Mucosa of gallbladder (tissue), 1 donor: ENCODE results near the gene PRKCH. TPM values are rescaled to one million over a fixed set of nuclear protein-coding genes. Genes with fewer than 3 reads are reported as not detected.
A peak's percentile ranks its signal among the peaks of the same experiment; 100 is the strongest.

Experiments
- DNase-seq: peaks from one replicate; pipeline ENCODE4 v3.0.0-alpha.2; 2020; ENCODE audit warnings: low spot score
- total RNA-seq: library from RNA; stranded (reverse); gene quantifications from one replicate; pipeline ENCODE4 v1.2.1, GENCODE V29; 2021
- donor health status: DM: no; HTN: no; CAD: no.

Gene PRKCH
- total RNA-seq, 1 donor from 2014 or later: 28.5 TPM

DNA sequence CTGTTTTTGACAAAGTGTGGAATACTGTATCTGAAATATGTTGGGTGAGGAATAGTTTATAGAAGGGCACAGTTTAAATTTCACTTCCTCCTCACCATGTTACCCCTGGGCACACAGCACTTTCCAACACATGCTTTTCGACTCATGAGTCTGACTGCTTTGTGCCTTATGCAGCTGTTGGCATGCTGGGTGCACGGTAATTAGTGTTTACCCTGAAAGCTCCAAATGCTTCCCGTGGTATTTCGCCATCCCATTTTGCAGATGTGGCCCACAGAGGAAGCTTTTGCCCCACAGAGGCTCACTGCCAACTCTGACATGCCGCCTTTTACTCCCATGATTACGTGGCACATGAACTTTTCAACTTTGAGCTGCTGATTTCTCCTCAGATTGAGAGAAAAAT, 168.6 kb downstream of the PRKCH start:
- DNase-seq: peak; percentile 56

DNA sequence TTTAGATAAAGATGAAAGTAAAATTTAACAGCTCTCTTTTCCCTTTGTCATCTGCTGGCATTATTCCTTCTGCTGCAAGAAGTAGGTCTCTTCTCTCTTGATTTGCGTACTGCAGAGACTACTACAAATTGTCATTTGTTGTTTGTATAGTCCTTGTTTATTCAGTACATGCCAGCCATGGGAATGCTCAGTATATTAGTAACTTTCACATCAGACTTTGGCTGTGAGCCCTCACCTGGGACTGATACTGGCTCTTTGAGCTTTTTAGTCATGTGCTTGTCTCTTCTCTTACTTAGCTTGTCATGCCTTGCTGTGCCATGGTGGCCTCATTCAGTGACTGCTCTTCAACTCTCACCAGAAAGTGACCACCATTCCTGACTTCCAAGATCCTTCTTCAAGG, 169.8 kb downstream of the PRKCH start:
- peak; percentile 74 for DNase-seq

DNA sequence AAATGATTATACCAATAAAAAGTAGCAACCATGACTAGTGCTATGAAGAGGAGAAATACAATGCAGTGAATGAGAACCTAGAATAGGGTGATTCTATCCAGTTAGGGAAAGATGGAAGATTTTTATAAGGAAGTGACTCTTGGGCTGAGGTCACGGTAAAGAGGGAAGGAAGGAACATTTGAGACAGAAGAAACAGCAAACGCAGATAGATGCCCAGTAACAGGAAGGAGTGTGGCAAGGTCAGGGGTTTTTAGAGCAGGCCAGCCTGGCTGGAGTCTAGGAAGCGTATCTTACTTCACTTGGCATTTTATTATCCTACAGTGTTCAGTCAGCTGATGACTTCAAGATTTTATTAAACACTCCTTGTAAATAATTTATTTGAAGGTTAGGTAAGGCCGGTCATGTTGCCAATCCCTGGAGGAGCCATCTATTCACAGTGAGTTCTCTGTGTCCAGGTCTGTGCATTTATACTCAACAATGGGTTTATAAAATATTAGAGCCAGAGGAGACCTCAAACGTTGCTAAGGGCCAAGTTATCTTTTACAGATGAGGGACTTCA, 170.6 kb downstream of the PRKCH start:
- DNase-seq: no peak

DNA sequence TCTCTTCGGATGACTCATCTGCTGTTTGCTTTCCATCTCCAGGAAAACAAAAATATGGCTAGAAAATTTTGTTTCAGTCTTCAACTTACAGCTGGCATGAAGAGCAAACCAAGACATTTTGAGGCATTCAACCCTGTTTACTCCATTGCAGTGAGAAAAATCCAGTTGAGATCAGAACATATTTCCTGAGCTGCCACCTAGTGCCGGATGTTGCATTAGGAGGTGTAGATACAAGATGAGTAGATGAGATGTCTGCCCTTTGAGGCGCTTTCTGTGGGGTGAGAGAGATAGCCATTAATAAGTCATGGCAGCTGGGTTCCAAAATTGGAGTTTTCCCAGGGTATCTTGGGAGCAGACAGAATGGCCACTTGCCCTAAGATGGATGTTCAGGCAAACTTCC, 171.1 kb downstream of the PRKCH start:
- DNase-seq: no peak

DNA sequence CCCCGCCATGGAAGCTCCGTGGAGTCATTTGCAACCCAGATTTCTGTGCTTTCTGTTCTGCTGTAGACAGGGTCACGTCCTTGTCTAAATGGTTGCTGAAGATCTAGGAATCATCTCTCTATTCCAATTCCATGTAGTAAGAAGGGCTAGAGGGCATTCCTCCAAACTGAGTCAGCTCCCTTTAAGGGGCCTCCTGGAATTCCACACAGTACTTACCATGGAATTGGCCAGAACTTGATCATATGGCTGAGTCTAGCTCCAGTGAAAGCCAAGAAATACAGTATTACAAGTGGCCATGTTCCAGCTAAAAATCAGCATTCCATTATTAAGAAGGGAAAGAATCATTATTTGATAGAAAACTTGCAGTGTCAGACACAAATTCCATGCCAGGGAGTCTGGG, 171.9 kb downstream of the PRKCH start:
- no peak for DNase-seq

DNA sequence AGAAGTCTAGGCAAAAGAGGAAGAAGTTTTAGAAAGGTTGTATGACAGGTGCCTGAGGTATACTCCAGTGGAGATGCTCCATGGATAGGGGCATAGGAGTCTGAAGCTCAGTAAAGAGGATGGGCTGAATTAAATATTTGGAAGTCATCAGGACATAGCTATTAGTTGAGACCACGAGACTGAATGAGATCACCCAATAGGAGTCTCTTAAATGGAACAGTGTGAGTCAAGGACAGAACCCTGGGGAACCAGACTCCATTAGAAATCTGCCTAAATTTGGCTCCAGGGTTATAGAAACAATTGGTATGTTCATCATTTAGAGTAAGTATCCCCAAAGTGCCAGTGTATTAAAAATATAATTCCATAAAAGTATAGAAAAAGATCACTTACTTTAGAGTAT, 172.6 kb downstream of the PRKCH start:
- no peak for DNase-seq

DNA sequence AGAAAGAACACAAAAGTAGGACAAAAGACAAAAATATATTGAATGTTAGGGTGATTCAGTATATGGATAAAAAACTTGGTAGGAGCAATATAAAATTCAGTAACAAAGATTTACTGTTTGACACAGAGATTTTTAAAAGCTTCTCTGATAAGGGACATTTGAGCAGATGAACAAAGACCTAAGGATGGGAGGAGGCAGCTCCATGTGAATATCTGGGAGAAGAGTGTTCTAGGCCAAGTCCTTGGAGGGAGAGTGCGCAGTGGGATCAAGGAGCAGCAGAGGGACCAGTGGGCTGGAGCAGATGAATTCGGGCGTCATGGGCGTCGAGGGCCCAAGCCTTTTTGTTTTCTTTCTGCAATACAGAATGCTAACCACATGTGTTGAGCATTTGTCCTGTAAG, 174.4 kb downstream of the PRKCH start:
- no peak for DNase-seq

DNA sequence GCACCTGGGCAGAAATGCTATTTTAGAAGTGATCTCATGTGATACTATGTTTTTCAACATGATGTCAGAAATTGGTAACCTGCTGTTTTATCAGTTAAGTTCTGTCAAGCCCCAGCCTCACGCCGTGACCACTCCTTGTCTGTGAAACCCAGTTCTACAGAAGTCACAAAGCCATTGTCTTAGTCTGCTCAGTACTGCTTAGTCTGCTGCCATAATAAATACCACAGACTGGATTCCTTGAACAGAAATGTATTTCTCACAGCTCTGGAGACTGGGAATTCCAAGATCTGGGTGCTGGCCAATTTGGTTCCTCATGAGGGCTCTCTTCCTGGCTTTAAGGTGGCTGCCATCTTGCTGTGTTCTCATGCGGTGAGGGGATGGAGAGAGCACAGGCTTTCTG, 176.9 kb downstream of the PRKCH start:
- DNase-seq: no peak

DNA sequence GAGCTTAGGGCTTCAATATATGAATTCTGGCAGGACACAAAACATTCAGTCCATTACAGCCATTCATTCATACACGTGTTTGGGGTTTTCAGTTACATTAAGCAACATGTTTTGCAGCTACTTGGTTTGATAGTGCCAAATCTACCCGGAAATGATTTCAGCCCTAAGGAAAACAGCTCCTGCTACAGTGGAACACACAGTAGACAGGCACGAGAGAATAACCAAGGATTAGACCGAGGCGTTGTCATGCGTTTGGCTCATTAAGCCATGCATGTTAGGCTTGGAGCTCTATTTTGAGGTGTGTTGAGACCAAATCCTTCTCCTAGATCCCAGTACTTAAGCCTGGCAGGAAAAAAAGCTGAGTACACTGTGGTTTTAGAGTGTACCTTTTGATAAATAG, 177.4 kb downstream of the PRKCH start:
- no peak for DNase-seq

DNA sequence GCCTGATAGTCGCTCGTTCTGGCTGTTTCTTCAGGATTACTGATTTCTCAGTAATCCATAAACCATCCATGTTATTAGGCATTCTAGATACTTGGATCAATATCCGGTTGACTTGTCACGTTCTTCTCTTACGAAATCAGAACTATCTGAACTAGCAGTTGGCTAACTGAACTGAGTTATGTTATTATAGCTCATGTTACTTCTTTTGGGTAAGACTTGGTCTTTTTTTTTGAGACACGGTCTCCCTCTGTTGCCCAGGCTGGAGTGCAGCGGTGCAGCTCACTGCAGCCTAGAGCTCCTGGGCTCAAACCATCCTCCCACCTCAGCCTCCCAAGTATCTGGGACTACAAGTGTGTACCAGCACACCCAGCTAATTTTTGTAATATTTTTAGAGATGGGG, 178.6 kb downstream of the PRKCH start:
- DNase-seq: no peak

DNA sequence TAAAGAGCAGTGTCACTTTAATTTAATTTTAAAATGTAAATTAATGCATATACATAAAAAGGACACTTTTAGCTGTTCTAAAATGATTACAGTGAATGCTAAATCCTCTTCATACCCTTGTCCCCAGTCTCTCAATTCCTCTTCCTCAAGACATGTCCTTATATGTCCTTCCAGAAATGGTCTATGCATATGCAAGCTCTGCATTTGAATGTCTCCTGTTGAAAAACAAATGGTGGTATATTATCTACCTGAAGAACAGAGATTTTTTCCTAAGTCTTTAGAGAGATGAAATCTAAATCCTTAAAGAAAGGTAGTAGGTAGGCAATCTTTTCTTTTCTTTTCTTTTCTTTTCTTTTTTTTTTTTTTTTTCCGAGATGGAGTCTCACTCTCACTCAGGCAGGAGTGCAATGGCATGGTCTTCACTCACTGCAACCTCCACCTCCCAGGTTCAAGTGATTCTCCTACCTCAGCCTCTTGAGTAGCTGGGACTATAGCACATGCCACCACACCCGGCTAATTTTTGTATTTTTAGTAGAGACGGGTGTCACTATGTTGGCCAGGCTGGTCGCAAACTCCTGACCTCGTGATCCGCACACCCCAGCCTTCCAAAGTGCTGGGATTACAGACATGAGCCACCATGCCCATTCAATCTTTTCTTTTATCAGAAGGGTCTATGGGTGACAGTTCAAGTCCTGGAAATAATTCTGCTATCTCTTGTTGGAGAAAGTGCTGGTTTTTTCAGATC, 180.5 kb downstream of the PRKCH start:
- no peak for DNase-seq

DNA sequence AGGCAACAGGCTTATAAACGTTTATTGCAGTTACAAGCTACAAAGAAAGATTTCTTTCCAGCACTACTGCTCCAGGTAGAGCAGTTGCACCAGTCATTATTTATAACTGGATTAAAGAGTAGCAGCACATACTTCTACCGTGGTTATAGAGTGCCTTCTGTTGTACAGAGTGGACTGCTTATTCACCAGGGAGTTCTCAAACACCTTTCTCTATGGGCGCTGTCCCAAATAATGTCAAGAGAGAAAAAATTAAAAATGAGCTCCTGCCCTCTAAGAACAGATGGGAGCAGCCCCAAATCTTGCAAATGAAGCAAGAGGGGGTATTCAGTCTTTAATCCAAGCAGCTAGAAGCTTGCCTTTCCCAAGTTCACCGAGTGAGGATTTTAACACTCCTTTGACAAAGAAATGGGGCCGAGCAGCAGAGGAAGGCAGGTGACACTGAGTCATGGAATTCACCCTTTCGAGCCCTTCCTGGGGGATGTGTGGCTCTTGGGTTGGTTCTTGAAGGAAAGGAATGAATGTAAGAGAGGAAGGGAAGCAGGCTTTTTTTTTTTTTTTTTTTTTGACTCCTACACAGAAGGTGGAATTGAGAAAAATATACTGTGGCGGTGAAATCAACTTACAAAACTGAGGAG, 181.2 kb downstream of the PRKCH start:
- DNase-seq: no peak

DNA sequence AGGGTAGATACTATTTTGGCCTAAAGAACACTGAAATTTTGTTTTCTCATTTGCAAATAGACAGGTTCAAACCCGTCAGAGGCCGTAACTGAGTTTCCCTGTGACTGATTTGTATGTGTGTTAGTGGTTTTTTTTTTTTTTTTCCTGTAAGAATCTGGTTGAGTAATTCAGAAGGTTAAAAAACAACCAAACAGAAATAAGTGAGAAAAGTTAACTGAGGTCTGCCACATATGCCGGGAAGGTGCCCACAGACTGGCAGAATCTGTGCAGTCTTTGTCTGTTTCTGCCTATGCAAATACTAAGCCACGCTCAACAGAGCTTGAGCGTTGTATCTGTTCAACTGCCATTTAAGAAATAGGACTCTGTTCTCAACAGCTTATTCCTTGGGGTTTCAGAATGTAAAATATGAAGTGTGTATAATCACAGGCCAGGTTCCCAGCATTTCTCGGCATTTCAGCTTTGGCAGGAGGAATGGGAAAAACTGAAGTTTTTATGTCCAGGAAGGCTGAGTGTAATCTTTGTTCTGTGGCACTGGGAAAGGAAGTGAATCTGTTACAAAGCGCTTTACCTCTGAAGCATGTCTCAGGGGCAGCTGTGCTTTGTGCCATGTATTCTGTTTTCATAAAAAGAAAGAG, 181.9 kb downstream of the PRKCH start:
- DNase-seq: no peak

DNA sequence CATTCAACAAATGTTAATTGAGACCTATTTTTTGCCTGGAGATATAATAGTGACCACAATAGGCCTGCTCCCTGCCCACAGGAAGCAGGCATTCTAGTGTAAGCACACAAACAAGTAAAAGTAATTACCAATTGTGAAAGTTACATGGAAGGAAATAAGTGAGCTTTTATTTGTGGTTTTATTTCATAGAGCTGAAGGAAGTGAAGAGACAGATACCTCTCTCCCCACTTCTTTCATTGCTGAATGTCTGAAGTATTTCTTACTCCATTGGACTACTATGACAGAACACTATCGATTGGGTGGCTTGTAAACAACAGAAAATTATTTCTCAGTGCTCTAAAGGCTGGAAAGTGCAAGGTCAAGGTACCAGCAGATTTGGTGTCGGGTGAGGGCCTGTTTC, 183.5 kb downstream of the PRKCH start:
- DNase-seq: no peak

DNA sequence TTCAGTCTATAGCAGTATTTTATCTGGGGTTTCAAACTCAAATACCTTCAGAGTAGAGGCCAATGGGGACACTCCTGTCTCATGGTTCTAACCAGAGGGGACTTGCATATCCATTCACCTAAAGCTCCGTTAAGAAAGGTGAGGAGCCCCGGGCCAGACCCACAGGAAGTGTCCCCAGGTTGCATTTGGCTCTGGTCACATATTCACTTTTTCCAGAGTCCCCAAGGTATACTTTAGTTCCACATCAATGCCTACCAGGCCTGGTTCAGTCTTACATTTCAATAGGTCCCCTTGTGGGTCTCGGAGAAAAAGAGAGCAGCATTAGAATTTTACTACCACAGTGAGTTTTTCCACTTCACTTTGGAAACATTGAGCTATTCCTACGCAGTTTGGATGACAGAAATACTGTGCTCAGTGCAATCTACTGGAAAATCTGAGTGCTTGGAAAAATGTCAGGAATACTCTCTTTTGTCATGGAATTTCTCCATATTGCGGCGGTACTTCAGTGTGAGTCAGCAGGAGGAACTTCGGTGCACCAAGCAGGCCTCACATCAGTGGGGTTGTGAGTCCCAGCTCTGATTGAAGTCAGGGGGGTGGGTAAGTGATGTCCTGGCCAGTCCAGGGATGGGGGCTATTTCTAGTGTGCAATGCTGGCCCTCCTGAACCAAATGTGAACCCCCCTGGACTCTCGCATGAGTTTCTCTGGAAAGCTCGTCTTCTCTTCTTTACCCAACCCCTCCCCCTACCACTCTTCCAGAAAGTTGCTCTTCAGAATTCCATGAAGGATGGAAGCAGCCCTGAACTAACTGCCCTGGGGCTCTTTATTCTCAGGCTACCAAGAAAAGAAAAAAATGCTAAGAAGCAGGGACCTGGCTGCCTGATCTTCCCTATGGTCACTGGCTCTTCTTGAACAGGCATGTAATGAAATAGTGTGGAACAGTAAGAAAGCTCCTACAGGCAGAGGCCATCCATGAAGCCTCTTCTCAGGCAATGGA, 184.7 kb downstream of the PRKCH start:
- DNase-seq: no peak

DNA sequence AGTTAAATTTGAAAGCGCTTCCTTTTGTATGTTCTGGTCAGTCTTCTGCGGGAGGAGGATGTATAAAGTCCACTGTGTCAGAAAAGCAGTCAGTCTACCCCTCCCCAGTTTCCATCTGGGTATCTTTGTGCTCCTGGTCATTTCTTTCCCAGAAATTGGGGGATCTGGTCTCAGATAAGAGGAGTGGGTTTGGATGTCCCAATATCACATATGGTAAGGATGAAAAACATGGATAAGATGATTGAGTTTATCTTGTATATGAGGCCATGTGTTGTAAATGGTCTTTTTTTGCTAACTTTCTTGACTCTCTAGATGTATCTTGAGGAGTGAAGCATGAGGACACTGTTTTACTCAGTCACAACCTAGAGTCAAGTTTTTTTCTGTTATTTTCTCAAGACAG, 187.1 kb downstream of the PRKCH start:
- no peak for DNase-seq

DNA sequence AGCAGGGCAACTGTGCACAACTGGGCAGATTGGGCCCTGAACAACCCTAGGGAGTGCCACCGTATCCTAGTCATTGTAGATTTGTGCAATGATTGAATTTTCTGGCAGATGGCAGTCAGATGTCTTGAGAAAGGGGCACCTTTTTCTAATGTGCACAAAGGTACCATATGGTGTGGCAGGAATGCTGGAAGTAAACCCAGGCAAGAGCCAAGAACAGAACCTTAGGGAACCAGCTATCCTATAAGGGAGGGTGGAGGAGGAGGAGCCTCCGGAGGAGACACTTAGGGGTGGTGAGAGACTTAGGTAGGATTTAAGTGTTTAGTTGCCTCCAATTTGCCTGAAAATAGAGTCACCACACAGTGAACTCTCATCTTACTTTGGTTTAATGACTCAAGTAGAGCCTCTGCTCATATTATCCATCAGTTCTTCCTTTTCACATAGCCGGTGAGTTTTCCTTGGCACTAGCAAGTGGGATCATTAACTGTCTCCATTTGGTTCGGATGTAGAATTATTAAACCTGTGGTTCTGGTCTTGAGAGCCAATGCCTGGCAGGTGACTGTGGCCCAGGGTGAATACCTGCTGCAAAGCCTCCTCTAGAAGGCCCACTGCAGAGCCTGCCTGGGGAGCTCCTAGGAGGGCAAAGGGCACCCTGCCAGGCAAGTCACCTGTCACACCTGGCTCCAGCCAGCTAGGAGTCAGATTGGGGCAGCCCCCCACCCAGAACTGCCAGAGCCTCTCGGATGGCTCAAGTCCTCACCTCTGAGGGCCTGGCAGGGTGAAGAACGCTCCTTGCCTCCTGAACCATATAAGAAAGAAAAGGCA, 189.6 kb downstream of the PRKCH start:
- DNase-seq: no peak

DNA sequence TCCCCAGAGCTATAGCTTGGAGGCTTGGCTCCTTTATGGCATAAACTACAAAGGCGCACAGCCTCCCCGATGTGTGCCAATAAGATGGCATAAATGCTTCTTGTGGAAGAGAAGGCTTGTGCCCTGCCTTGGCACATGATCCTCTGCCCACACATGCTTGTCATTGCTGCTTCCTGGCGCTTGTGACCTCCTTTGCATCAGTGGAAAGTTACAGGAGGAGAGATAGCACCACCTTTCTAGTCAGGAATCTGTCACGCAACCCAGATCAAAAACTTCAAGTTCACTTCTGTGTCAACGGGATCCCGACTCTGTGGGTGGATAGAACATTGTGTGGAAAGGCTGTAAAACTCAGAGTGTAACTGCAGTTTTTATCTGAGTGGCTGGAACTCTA, 190.2 kb downstream of the PRKCH start:
- peak; percentile 35 for DNase-seq

DNA sequence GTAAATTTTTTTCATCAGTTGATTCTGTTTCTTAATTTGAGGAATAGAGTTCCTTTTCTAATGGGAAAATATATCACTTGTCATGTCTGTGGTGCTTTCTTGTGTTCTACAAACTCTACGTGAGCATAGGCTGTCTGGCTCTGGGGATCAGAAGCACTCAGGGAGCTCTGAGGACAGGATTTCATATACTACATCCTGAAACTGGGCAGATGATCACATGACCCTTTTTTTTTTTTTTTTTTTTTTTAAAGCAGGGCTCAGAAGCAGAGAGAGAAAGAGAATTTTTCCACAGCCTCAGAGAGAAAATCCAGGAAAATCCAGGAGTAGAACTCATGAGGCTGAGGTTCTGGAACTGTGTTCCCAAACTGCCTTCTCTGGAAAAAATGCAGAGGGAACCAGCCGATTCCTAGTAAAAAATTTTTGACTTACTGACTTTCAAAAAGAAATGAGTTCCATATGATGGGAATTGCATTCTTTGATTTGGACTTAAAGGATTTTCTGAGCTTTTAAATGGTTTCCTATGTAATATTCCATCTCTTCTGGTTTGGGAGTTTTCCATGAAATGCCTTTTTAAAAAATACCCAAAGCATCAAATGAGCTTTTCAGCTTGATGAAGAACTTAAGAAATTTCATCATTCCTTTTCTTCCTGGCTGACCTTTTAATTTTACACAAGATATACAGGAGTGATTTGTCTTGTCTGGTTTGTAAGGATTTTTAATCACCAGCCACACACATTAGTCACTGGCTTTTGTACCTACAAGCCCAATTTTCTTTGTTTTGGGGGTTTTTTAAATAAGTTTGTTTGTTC, 190.9 kb downstream of the PRKCH start:
- DNase-seq: no peak
